HG02943 (cell line): ENCODE results near the gene TCOF1.
A peak's percentile ranks its signal among the peaks of the same experiment; 100 is the strongest.

Experiments used
- ATAC-seq: cut with Tn5 transposase; IDR thresholded peaks from one replicate; pipeline ENCODE4 v1.9.1; 2021; ENCODE audit warnings: mild to moderate bottlenecking, low read depth, moderate library complexity; ENCODE audit not compliant: unreplicated experiment

The TCOF1 gene

DNA sequence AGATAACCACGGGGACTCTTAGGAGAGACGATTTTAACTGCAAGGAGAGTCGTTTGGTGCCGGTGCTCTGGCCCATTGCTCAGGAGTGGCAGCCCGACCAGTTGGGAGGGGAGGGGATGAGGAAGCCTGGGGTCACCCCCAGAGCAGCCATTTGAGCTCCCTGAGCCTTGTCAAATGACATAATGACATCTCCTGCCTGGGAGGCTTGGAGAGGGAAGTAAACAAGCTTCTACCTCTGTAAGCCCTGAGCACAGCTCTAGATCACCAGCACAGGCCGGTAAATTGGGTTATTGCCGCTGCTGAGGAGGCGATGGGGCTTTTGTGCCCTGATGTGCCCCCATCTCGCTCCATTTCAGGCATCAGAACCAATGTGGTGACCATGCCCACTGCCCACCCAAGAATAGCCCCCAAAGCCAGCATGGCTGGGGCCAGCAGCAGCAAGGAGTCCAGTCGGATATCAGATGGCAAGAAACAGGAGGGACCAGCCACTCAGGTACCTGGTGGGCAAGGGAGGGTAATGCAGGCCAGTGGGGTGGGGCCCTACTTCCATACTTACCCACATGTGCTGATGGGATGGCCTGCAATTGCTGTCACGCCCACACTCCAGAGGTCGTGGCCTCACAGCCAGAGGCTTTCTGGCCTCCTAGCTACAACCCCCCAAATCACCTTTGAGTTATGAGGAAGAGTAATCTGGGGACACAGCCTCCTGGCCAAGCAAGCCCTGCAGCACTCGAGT lies 32.2 kb downstream of the TCOF1 start:
- ATAC-seq = no peak

- no peak for ATAC-seq
These were observed 33.8 kb downstream of the TCOF1 start for GRCh38 chr5:150391064-150391834.

DNA sequence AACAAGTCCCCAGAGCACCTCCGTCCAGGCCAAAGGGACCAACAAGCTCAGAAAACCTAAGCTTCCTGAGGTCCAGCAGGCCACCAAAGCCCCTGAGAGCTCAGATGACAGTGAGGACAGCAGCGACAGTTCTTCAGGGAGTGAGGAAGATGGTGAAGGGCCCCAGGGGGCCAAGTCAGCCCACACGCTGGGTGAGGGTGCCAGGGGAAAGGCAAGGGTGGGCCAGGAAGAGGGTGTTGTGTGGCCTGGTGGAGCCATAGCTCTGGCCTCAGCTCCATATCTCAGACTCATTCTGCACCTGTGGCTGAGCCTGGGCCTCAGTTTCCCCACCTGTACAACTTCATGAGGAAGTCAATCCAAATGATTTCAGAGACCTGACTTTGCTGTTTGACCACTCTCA lies 34.5 kb downstream of the TCOF1 start:
- ATAC-seq = no peak

DNA sequence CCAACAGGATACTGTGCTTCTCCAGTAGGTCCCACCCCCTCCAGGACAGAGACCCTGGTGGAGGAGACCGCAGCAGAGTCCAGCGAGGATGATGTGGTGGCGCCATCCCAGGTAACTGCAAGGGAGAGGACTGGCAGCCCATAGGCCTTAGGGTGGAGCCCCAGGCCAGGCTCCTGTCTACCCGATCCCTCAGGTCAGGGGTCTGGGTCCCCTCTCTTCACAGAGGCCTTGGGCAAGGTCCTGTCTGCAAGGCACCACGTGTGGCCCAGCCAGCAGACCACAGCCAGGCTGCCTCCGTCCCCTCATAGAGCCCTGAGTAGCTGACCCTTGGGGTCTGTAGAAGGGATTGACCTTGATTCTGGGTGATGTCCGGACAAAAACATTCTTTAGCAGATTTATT lies 35.2 kb downstream of the TCOF1 start:
- ATAC-seq = no peak

DNA sequence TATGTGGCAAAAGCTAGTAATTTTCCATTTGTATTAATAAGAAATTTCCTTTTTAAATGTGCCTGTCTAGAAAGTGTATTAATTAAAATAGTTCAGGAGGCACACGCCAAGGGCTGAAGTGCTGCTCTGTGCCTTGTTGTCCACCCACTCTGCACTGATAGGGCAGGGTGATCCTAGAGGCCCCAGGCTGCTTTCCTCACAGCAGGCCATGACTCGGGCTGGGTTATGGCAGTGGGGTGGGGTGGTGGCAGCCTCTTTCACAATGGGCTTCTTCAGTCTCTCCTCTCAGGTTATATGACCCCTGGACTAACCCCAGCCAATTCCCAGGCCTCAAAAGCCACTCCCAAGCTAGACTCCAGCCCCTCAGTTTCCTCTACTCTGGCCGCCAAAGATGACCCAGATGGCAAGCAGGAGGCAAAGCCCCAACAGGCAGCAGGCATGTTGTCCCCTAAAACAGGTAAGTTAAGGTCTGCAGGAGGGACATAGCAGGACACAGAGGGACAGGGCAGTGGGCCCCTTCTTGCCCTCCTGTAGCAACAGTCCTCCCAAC lies 35.7 kb downstream of the TCOF1 start:
- ATAC-seq = no peak

- ATAC-seq = no peak
These were observed 36.6 kb downstream of the TCOF1 start for GRCh38 chr5:150394131-150394530.

- ATAC-seq = no peak
These were observed 37.6 kb downstream of the TCOF1 start for GRCh38 chr5:150394912-150395687.

DNA sequence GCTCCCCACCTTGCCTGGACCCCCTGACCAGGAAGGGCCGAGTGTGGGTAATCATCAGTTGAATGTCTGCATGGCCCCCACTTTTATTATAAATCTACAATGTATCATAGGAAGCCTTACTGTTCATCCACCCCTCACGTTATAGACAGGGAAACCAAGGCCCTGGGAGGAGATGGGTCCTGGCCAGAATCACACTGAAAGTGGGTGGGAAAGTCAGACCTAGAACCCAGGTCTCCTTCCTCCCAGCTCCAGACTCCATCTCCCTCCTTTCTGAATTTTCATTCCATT lies 38.1 kb downstream of the TCOF1 start:
- no peak for ATAC-seq

GRCh38 chr5:150396267-150396666 lies 38.8 kb downstream of the TCOF1 start:
- ATAC-seq = no peak

- ATAC-seq = no peak
These were observed 39.8 kb downstream of the TCOF1 start for GRCh38 chr5:150397146-150397781.

- ATAC-seq = peak; percentile 4
These were observed 40.6 kb downstream of the TCOF1 start for GRCh38 chr5:150397782-150398721.

DNA sequence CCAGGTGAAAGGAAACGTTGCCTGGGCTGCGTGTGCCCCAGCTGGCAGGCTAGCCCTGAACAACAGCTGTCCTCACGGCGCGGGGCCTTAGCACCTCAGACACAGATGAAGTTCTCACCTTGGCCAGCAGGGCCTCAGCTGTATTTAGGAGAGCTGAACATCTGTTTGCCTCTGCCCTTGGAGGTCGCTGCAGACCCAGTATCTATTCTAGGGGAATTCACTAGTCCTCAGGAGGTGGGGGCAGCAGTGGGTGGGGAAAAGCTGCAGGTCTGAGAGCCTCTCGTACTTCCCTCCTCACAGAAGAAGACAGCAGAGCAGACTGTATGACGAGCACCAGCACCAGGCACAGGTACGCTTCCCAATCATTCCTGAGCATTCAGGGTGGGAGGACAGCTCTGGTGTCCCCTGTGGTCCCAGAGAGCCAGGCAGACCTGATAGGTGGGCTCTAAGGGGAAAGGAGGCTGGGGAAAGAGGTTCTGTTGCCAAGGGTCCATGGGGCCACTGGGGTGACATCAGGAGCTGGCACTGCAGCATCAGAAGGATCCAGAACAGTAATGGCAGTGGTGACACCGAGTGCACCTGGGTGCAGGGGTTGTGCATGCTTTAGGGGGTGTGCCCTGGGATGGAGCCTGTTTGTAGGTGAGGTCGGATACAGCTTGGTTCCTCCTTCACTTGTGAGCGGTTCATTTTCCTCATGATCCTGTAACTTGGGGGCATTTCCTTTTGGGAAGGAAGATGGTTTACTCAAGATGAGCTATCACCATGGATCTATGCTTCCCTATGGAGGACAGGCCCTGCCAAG lies 41.4 kb downstream of the TCOF1 start:
- ATAC-seq = peak; percentile 64

- no peak for ATAC-seq
These were observed 42.2 kb downstream of the TCOF1 start for GRCh38 chr5:150399524-150400211.

- no peak for ATAC-seq
These were observed 43.0 kb downstream of the TCOF1 start for GRCh38 chr5:150400316-150401075.

DNA sequence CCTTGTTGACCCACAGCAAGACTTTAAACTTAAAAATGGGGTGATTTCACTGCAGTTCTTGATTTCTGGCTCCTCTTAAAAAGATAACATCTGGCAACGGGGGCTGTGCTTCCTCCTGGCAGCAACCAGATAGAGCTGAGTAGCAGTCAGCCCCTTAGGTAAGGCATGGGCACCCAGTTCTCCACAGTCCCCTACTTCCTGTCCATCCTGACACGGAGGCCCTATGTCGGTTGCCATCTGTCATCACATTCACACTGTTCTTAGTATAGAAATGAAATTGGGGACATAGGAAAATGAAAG lies 43.5 kb downstream of the TCOF1 start:
- ATAC-seq = no peak

DNA sequence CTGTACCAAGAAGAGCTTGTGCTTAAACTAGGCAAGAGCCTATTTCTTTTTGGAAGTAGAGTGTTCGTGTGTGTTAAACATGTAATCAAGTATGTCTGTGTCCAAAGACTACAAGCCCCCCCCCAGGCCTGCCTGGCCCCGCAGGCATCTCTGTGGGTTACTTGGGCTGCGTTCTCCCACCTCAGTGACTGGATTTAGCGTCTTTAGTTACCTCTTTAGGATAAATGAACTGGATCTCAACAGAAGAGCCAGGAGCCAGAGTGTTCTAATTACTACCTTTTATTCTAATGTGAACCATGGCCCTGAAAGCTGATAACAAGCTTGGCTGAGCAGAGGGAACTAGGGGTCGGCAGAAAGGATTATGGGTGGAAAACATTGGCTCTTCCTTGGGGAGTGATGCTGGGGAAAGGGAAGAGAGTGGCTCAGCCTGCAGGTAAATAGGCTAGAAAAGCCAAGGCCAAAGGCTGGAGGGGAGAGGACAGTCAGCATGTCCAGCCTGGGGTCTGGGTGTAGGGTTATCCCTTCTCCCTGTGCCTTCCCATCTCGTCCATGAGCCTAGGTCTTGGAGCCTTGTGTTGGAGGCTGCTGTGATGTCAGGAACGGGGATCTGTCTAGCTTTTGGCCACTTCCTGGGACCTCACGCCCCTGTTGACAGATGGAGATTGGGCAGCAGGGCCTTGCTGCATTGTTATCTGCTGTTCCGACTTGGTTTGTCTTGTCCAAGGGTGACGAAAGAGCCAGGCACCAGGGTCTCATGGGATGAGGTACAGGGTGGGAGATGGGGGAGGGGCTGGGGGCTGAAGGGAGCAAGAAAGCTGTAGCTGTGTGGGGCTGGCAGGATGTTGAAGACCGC lies 44.1 kb downstream of the TCOF1 start:
- no peak for ATAC-seq

GRCh38 chr5:150402229-150402773 lies 44.8 kb downstream of the TCOF1 start:
- no peak for ATAC-seq
